Pancreas (tissue), 10 donors: Measurements from ENCODE around the gene FMNL2. TPM values are rescaled to one million over a fixed set of nuclear protein-coding genes. Genes with fewer than 3 reads are reported as not detected.

Source experiments
- ATAC-seq, 4 donors: fragments of 200-7000 bp; cut with Tn5 transposase; one replicate each; pipeline versions ENCODE4 v1.8.0 to v1.9.1; 2020; ENCODE audit warnings: mild to moderate bottlenecking in 4 of 4, moderate library complexity in 4 of 4
- DNase-seq, 6 donors: peaks; one replicate each; pipeline ENCODE4 v3.0.0-alpha.2; 2020
- FAIRE-seq: peaks from 2 replicates; lab custom pipeline; 2012; peaks lifted over from hg19 to GRCh38; lab: Jason Lieb, UNC
- H3K27ac ChIP-seq, 4 donors: fragments of 200-600 bp; sonication (generic); 1 replicate in 3 of 4; 2 replicates in 1 of 4; pipeline versions ENCODE4 v1.5.0 to v1.8.0; 2020
- H3K27me3 ChIP-seq, 4 donors: fragments of 200-600 bp; one replicate each; pipeline ENCODE4 v1.8.0; 2021
- H3K36me3 ChIP-seq, 3 donors: fragments of 200-600 bp; sonication (generic) in 1 of 3; one replicate each; pipeline versions ENCODE4 v1.5.0 to v1.8.0; 2020 to 2021
- H3K4me1 ChIP-seq, 3 donors: fragments of 200-600 bp; one replicate each; pipeline ENCODE4 v1.8.0; 2021
- H3K4me3 ChIP-seq, 4 donors: fragments of 200-600 bp; sonication (generic) in 2 of 4; one replicate each; pipeline versions ENCODE4 v1.5.0 to v1.8.0; 2020 to 2021
- H3K9me3 ChIP-seq, 4 donors: fragments of 200-600 bp; one replicate each; pipeline ENCODE4 v1.8.0; 2021
- WGBS, 2 donors: extraction: QIAGEN DNeasy Blood & Tissue Kit; methylation state at CpG; one replicate each; pipeline ENCODE4 v1.1.7; 2013; 5-methylcytosine and 5-hydroxymethylcytosine counted together
- intact Hi-C, 3 donors: fragments of 100-400 bp; cut with DNase I; formaldehyde crosslinking; loops; one replicate each; pipeline versions ENCODE4 v1.11.1 to v1.14.2; 2022
- polyA plus RNA-seq, 2 donors: library from polyadenylated mRNA; stranded (reverse); fragments of 200-250 nt; gene quantifications; one replicate each; pipeline ENCODE4 v1.2.3, GENCODE V29; 2013
- total RNA-seq, 6 donors: library from RNA; stranded (reverse); fragmentation: NEBNext Ultra II Directional in 4 of 6; extraction: Animal tissue kit (Norgen Biotek cat#: 25700) in 4 of 6; gene quantifications; one replicate each; pipeline versions ENCODE4 v1.2.1 to v1.2.4, GENCODE V29; 2021 to 2023
- TF ChIP-seq, protein P1 (sequence below), 4 donors: fragments of 200-600 bp; sonication (generic) in 3 of 4; IDR thresholded peaks; one replicate each; pipeline versions ENCODE4 v1.5.0 to v1.8.0; 2021; ENCODE audit warnings: antibody characterized with exemption in 4 of 4
- donor health status: healthy with polysubstance abuse.
- donor health status: DM: no; HTN: no; CAD: no; lungs with moderate emphysema.
- donor health status: DM: no; HTN: no; CAD: no.
- donor health status: control.
- donor health status: control.
- donor health status: Bipolar disorder and iron deficiency.
- donor health status: DM: yes; HTN: yes; CAD: no.
- donor health status: DM: no; HTN: no; CAD: no.
- donor health status: DM: no; HTN: no; CAD: no.
- donor health status: DM: yes; HTN: yes; CAD: no.

FMNL2 gene
- total and polyA plus RNA-seq, 8 donors, result 7.5 to 22.3 (median 11.3) TPM

DNA sequence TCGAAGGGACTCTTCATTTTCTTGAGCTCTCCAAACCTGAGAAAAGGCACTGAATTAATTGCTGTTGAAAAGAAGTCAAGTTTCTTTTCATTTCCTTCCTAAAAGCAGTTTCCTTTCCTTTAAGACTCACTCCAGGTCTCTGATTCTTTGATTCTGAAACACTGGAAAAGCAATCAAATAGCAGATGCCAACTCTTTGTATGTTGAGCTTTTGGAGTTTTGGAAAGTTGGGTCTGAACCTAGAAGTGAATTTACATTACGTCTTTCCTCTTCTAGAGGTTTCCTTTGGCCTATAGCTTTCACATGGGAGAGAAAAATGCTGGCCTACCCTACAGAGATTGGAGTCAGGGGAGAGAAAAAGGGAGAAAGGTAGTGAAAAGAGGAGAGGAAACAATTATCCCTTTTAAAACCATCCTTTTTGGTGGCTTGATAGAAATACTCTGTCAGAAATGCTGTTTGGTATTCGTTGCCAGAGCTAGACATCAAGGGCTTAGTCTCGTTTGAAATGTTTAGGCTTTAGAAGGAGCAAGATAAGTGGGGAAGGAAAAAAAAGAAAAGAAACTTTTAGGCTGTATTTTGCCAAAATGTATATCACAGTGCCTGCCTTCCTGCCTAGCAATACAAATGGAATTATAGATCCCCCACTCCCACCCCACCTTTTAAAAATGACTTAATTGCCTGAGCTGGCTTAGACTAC lies 194.6 kb downstream of the FMNL2 start:
- intact Hi-C loops, result no loop called here
- Histone ChIP-seq H3K4me1 (peaks cover 9 to 12% (median 11%) of the 10 kb centered on the region in 3 donors), H3K9me3 (no peaks in the 10 kb centered on the region), H3K36me3 (no peaks in the 10 kb centered on the region), H3K4me3 (no peak overlapping the region), H3K27me3 (no peaks in the 10 kb centered on the region), H3K27ac (no peak overlapping the region)
- WGBS, 2 donors, result 81% methylated on average over 4 of the region's 4 CpGs
- TF ChIP-seq, protein P1, sequence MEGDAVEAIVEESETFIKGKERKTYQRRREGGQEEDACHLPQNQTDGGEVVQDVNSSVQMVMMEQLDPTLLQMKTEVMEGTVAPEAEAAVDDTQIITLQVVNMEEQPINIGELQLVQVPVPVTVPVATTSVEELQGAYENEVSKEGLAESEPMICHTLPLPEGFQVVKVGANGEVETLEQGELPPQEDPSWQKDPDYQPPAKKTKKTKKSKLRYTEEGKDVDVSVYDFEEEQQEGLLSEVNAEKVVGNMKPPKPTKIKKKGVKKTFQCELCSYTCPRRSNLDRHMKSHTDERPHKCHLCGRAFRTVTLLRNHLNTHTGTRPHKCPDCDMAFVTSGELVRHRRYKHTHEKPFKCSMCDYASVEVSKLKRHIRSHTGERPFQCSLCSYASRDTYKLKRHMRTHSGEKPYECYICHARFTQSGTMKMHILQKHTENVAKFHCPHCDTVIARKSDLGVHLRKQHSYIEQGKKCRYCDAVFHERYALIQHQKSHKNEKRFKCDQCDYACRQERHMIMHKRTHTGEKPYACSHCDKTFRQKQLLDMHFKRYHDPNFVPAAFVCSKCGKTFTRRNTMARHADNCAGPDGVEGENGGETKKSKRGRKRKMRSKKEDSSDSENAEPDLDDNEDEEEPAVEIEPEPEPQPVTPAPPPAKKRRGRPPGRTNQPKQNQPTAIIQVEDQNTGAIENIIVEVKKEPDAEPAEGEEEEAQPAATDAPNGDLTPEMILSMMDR (IDR thresholded peaks at IDR 0.05), result no peak
- ATAC-seq (no peak), DNase-seq (no peak), FAIRE-seq (no peak)

DNA sequence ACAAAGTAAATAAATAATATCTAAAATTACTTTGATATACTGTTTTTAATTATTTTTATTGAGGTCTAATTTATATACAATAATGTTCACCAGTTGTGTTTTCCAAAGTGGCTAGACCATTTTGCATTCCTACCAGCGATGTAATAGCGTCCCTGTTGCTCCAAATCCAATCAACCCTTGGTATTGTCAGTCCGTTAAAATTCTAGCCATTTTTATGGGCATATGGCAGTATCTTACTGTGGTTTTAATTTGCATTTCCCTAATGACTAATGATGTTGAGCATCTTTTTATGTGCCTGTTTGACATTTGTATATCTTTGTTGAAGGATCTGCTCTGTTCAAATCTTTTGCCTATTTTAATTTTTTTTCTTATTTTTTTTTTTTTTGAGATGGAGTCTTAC lies 197.3 kb downstream of the FMNL2 start:
- Histone ChIP-seq H3K9me3 (no peaks in the 10 kb centered on the region), H3K27ac (no peak overlapping the region), H3K4me1 (no peaks in the 10 kb centered on the region), H3K36me3 (no peaks in the 10 kb centered on the region), H3K4me3 (no peak overlapping the region), H3K27me3 (no peaks in the 10 kb centered on the region)
- WGBS, 2 donors, result 65 to 66% methylated on average over 3 of the region's 3 CpGs
- intact Hi-C loops, result no loop called here
- no peak for DNase-seq
- FAIRE-seq, result no peak
- TF ChIP-seq, protein P1 (IDR thresholded peaks at IDR 0.05), result no peak
- no peak for ATAC-seq

DNA sequence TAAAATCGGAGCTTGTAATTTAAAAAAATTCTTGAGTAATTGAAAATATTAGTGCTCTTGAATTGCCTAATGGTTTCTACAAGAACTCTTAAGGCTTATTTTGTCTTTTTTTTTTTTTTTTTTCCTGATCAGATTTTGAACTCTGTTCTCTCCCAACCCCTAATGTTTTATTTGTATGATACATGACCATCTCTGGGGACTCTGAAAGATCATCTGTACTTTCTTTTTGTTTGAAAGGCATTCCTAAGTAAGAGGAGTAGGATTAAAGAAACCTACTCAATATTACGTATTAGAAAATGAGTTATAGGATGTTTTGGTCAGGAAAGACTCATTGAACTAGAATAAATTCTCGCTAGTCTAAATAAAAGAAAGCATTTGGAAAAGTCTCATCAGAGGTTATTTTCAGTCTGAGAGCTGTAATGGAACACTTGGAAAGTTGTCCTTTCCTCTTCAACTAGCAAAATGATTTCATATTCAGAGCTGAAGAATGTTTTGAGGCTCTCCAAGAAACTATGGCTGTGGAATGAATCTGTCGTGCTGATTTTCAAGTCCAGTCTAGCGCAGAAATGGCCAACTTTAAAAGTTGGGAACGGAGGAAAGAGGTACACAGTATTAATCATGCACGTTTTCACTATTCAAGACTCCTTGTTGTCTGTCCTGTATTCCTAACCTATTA lies 199.6 kb downstream of the FMNL2 start:
- ATAC-seq (no peak), FAIRE-seq (peak; percentile 74)
- H3K4me1 ChIP-seq, result no peaks in the 10 kb centered on the region

DNA sequence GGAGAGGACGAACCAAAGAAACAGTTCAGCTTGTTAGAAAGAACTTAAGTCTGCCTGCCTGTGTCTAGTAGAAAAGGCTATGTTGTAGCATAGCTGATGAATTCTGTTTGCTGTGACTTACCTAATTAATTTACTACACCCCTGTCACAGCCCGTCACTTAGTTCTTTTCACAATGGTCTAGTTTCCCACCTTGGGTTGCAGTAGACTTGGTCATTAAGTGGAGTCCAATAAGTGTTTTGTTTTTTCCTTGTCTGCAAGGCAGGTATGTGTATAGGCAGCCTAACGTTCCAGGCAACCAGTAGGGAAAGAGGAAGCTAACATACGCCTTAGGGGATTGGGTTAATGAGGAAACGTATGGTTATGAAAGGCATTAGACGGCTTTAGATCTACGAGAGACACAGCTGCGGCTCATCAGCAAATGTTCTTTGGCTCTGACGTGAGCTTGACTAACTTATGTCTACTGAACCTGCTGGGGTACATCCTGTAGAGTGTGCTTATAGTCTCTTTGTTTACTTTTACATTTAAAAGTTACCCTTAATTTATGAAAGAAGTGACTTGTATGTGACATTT lies 202.2 kb downstream of the FMNL2 start:
- no peak for FAIRE-seq
- H3K4me1 ChIP-seq, result no peaks in the 10 kb centered on the region

More for the DNA sequence above, 199.6 kb downstream of the FMNL2 start:
- Histone ChIP-seq H3K9me3 (no peaks in the 10 kb centered on the region), H3K36me3 (no peaks in the 10 kb centered on the region), H3K27me3 (no peaks in the 10 kb centered on the region), H3K27ac (no peak overlapping the region), H3K4me3 (no peak overlapping the region)
- 72 to 73% methylated on average over 7 of the region's 7 CpGs for WGBS, 2 donors
- TF ChIP-seq, protein P1 (IDR thresholded peaks at IDR 0.05), result no peak
- no peak for DNase-seq
- intact Hi-C loops, result no loop called here

More for the DNA sequence above, 202.2 kb downstream of the FMNL2 start:
- H3K27me3 ChIP-seq, result no peaks in the 10 kb centered on the region
- no peaks in the 10 kb centered on the region for H3K36me3 ChIP-seq
- H3K27ac ChIP-seq, result no peak overlapping the region
- ATAC-seq, result peak in 1 of 4 donors; percentile 69
- DNase-seq, result no peak
- intact Hi-C loops, result no loop called here
- WGBS, 2 donors, result 71 to 80% methylated on average over 9 of the region's 9 CpGs
- no peaks in the 10 kb centered on the region for H3K9me3 ChIP-seq
- TF ChIP-seq, protein P1 (IDR thresholded peaks at IDR 0.05), result no peak
- H3K4me3 ChIP-seq, result no peak overlapping the region
